ENCODE measurements around the gene CAST. TPM values are rescaled to one million over a fixed set of nuclear protein-coding genes. Genes with fewer than 3 reads are reported as not detected.
A peak's percentile ranks its signal among the peaks of the same experiment; 100 is the strongest.
"Not testable (repeated sequence)": the region's sequence is repeated elsewhere in the genome, so short reads cannot be mapped to it uniquely, and the experiment has no call there.

The CAST gene
- total RNA-seq, 4 donors from 2014 or later = 381 to 577 (median 400) TPM

DNA sequence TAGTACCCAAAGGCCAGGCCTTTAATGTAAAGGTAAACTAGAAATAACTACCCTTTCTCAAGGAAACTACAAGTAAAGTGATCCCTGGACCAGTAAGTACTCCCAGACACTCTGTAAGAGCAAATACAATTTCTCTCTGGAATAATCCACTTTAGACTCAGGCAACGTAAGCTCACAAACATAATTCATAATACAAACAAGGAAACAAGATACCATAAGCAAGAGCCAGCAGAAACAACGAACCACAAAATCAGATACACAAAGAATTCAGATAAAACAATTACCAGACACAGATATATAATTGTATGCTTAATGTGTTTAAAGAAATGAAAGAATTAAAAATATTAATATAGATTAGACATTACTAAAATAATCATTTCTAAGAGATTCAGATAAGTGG is 133.4 kb downstream of the CAST start:
- no peaks in the 10 kb centered on the region for H3K27me3 ChIP-seq
- H3K9me3 ChIP-seq = no peaks in the 10 kb centered on the region
- H3K27ac ChIP-seq = no peak overlapping the region
- H3K4me3 ChIP-seq = no peak overlapping the region
- TF ChIP-seq POLR2A (IDR thresholded peaks at IDR 0.05) (no peak), POLR2AphosphoS5 (IDR thresholded peaks at IDR 0.05) (no peak), EP300 (IDR thresholded peaks at IDR 0.05) (no peak)
- TF ChIP-seq, protein P1, sequence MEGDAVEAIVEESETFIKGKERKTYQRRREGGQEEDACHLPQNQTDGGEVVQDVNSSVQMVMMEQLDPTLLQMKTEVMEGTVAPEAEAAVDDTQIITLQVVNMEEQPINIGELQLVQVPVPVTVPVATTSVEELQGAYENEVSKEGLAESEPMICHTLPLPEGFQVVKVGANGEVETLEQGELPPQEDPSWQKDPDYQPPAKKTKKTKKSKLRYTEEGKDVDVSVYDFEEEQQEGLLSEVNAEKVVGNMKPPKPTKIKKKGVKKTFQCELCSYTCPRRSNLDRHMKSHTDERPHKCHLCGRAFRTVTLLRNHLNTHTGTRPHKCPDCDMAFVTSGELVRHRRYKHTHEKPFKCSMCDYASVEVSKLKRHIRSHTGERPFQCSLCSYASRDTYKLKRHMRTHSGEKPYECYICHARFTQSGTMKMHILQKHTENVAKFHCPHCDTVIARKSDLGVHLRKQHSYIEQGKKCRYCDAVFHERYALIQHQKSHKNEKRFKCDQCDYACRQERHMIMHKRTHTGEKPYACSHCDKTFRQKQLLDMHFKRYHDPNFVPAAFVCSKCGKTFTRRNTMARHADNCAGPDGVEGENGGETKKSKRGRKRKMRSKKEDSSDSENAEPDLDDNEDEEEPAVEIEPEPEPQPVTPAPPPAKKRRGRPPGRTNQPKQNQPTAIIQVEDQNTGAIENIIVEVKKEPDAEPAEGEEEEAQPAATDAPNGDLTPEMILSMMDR (IDR thresholded peaks at IDR 0.05) = no peak
- H3K4me1 ChIP-seq = no peaks in the 10 kb centered on the region
- H3K36me3 ChIP-seq = peaks cover 60% of the 10 kb centered on the region
- no peak for DNase-seq (ENCODE audit: low spot score in 2 of 2)
- 97% methylated on average over 2 of the region's 2 CpGs for WGBS

- TF ChIP-seq POLR2AphosphoS5 (IDR thresholded peaks at IDR 0.05) = no peak
- no peak for TF ChIP-seq POLR2A (IDR thresholded peaks at IDR 0.05)
- Histone ChIP-seq H3K4me3 (no peak overlapping the region), H3K27ac (no peak overlapping the region), H3K27me3 (no peaks in the 10 kb centered on the region), H3K9me3 (no peaks in the 10 kb centered on the region), H3K4me1 (no peaks in the 10 kb centered on the region), H3K36me3 (peaks cover 67% of the 10 kb centered on the region)
- DNase-seq (ENCODE audit: low spot score in 2 of 2) = no peak
- WGBS = 79% methylated on average over 2 of the region's 2 CpGs
Measured at GRCh38 chr5:96796434-96796833, 134.3 kb downstream of the CAST start.

DNA sequence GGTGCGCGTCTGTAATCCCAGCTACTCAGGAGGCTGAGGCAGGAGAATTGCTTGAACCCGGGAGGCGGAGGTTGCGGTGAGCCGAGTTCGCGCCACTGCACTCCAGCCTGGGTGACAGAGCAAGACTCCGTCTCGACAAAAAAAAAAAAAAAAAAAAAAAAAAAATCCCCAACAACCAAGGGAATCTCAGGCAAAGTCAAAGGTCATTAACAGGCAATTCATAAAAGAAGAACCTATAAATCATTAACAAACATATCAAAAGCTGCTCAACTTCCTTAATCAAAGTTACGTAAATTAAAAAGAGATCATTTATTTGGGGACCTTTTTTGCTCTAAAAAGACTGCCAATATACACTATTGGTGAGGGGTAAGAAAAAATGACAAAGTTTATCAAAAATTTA is 139.5 kb downstream of the CAST start:
- H3K27me3 ChIP-seq; H3K9me3 ChIP-seq; DNase-seq (ENCODE audit: low spot score in 2 of 2); H3K27ac ChIP-seq; H3K4me3 ChIP-seq: not testable (repeated sequence)
- 99% methylated on average over 11 of the region's 11 CpGs for WGBS
- Histone ChIP-seq H3K36me3 (peaks cover 35% of the 10 kb centered on the region), H3K4me1 (peaks cover 11% of the 10 kb centered on the region)

- peak; percentile 86 to 88 for DNase-seq (ENCODE audit: low spot score in 2 of 2)
- TF ChIP-seq POLR2AphosphoS5 (IDR thresholded peaks at IDR 0.05) (peak in 1 of 3 donors; percentile 5), POLR2A (IDR thresholded peaks at IDR 0.05) (no peak)
Measured at GRCh38 chr5:96807075-96807654, 145.0 kb downstream of the CAST start.

GRCh38 chr5:96808541-96808828 is 146.3 kb downstream of the CAST start:
- H3K4me1 ChIP-seq = peaks cover 21% of the 10 kb centered on the region
- H3K27me3 ChIP-seq = no peaks in the 10 kb centered on the region
- DNase-seq (ENCODE audit: low spot score in 2 of 2) = no peak
- WGBS = 28% methylated on average over 2 of the region's 2 CpGs
- H3K4me3 ChIP-seq = peak overlapping the region; percentile 82
- TF ChIP-seq EP300 (IDR thresholded peaks at IDR 0.05) (no peak), POLR2AphosphoS5 (IDR thresholded peaks at IDR 0.05) (peak in 1 of 3 donors; percentile 21)
- H3K36me3 ChIP-seq = no peaks in the 10 kb centered on the region
- peak overlapping the region; percentile 98 for H3K27ac ChIP-seq
- no peaks in the 10 kb centered on the region for H3K9me3 ChIP-seq

More at GRCh38 chr5:96807075-96807654, 145.0 kb downstream of the CAST start:
- Histone ChIP-seq H3K4me1 (peaks cover 21% of the 10 kb centered on the region), H3K36me3 (no peaks in the 10 kb centered on the region), H3K27ac (peak overlapping the region; percentile 98), H3K9me3 (no peaks in the 10 kb centered on the region), H3K27me3 (no peaks in the 10 kb centered on the region), H3K4me3 (peak overlapping the region; percentile 82)
- WGBS = 2% methylated on average over 12 of the region's 37 CpGs

DNA sequence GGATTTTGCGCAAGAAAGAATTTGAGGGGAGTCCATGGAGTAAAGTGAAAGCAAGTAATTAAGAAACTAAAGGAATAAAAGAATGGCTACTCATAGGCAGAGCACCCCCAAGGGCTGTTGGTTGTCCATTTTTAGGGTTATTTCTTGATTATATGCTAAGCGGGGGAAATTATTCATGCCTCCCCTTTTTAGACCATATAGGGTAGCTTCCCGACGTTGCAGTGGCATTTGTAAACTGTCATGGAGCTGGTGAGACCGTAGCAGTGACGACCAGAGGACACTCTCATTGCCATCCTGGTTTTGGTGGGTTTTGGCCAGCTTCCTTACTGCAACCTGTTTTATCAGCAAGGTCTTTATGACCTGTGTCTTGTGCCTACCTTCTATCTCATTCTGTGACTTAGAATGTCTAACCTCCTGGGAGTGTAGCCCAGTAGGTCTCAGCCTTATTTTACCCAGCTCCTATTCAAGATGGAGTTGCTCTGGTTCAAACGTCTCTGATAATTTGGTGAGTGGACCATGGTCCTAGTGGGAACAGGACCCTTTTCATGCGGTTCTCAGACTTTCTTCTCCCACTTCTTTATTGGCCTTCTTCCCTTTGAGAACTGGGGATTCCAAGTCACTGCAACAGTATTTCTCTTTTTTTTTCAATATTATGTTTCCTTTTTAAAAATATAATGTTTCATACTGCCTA is 146.8 kb downstream of the CAST start:
- Histone ChIP-seq H3K27ac (no peak overlapping the region), H3K36me3 (no peaks in the 10 kb centered on the region), H3K4me1 (peaks cover 21% of the 10 kb centered on the region), H3K27me3 (no peaks in the 10 kb centered on the region), H3K9me3 (no peaks in the 10 kb centered on the region), H3K4me3 (no peak overlapping the region)
- TF ChIP-seq, protein P1 (IDR thresholded peaks at IDR 0.05) = no peak
- no peak for TF ChIP-seq POLR2A (IDR thresholded peaks at IDR 0.05)
- no peak for TF ChIP-seq POLR2AphosphoS5 (IDR thresholded peaks at IDR 0.05)
- TF ChIP-seq EP300 (IDR thresholded peaks at IDR 0.05) = no peak
- 87% methylated on average over 8 of the region's 8 CpGs for WGBS
- no peak for DNase-seq (ENCODE audit: low spot score in 2 of 2)

GRCh38 chr5:96809921-96810320 is 147.7 kb downstream of the CAST start:
- 94% methylated on average over 9 of the region's 9 CpGs for WGBS
- peaks cover 21% of the 10 kb centered on the region for H3K4me1 ChIP-seq
- H3K4me3 ChIP-seq = no peak overlapping the region
- TF ChIP-seq EP300 (IDR thresholded peaks at IDR 0.05) (no peak), POLR2A (IDR thresholded peaks at IDR 0.05) (no peak), POLR2AphosphoS5 (IDR thresholded peaks at IDR 0.05) (no peak)
- TF ChIP-seq, protein P1 (IDR thresholded peaks at IDR 0.05) = no peak
- H3K27me3 ChIP-seq = no peaks in the 10 kb centered on the region
- H3K9me3 ChIP-seq = no peaks in the 10 kb centered on the region
- H3K36me3 ChIP-seq = no peaks in the 10 kb centered on the region
- DNase-seq (ENCODE audit: low spot score in 2 of 2) = no peak
- H3K27ac ChIP-seq = no peak overlapping the region

Measured in suprapubic skin (tissue), 4 donors.